ENCODE data around the gene PARPBP. TPM values are rescaled to one million over a fixed set of nuclear protein-coding genes. Genes with fewer than 3 reads are reported as not detected.
"Not testable (repeated sequence)": the region's sequence is repeated elsewhere in the genome, so short reads cannot be mapped to it uniquely, and the experiment has no call there.

The PARPBP gene
- 10 to 100 TPM; 12.7 to 15.4 (median 14.1) TPM for polyA plus RNA-seq (ENCODE audit: insufficient read length in 3 of 3)

DNA sequence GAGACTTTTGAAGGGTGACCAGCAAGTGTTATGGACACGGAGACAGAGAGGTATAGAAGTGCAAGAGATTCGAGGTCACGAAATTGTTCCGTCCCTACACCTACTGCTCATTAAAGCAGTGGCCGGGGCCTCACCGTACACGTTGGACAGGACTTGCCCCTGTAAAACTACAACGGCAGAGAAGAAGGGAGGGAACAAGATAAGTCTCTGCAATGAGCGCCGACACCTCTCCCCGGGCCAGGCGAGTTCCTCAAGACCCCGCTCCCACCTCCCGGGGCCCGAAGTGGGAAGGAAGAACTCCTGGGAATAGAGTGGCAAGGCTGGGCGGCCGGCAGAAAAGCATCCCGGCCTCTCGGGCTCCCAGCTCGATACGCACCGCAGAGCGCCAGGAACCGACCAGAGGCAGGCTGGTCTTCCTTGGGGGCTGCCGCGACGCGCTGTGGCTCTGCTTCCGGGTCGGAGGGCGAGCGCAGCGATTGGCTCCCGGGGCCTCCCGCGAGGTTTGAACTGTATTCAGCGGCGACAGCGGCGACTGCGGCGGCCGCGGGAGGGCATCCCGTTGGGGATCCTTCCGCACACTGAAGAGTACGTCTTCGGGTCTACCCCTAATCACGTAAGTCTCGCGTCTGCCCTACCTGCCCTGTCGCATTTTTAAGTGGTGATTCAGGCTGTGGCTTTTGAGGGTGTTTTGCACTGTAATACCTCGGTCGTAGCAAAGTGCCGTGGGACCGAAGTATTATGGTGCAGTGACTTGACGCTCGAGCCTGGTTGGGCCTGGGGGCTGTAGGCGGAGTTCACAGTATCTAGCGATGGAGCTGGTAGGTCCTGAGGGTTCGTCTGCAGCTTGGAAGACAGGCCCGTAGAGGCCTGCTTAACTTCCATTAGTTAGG, at the start of gene PARPBP, which contains the start of gene NUP37:
Gene PARPBP (plus strand): TSS at position 510 of the 890 bp plus-strand sequence. CDS start 3,706 bp downstream, outside the sequence.
Gene NUP37 (minus strand): TSS at position 441 of the 890 bp plus-strand sequence. CDS start 1,596 bp downstream, outside the sequence.
- peak; percentile 64 to 87 (median 80) for DNase-seq (ENCODE audit: low read depth in 3 of 3, low spot score in 2 of 3)

GRCh38 chr12:102072092-102072491, 47.9 kb upstream of the PARPBP start:
- DNase-seq (ENCODE audit: low read depth in 3 of 3, low spot score in 2 of 3): not testable (repeated sequence)

GRCh38 chr12:102080842-102081241, 39.1 kb upstream of the PARPBP start:
- no peak for DNase-seq (ENCODE audit: low read depth in 3 of 3, low spot score in 2 of 3)

DNA sequence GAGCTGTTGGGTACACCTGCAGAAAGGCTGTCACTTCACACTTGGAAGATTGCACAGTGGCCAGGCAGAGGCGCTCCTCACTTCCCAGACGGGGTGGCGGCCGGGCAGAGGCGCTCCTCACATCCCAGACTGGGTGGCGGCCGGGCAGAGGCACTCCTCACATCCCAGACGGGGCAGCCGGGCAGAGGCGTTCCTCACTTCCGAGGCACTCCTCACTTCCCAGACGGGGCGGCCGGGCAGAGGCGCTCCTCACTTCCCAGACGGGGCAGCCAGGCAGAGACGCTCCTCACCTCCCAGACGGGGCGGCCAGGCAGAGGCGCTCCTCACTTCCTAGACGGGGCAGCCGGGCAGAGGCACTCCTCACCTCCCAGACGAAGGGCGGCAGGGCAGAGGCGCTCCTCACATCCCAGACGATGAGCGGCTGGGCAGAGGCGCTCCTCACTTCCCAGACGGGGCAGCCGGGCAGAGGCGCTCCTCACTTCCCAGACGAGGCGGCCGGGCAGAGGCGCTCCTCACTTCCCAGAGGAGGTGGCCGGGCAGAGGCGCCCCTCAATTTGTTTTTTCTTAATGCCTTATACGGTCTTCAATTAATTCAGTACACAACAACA, 30.7 kb upstream of the PARPBP start:
- DNase-seq (ENCODE audit: low read depth in 3 of 3, low spot score in 2 of 3): not testable (repeated sequence)

DNA sequence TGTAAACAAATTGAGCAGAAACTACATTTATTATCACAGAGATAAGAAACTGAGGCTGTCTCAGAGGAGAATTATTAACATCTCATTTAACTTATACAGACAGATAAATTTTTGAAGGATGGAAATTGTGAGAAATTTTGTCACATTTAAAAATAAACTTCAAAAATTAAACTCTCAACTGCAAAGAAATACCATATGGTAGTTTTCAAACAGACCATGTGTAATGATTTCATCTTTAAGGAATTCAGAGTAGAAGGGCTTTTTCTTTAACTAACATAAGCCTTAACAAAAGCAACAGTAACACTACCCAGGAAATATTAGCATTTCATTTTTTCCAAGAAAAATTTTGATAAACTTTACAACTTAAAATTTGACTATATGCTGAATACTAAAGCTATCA, 26.7 kb upstream of the PARPBP start:
- DNase-seq (ENCODE audit: low read depth in 3 of 3, low spot score in 2 of 3): no peak

DNA sequence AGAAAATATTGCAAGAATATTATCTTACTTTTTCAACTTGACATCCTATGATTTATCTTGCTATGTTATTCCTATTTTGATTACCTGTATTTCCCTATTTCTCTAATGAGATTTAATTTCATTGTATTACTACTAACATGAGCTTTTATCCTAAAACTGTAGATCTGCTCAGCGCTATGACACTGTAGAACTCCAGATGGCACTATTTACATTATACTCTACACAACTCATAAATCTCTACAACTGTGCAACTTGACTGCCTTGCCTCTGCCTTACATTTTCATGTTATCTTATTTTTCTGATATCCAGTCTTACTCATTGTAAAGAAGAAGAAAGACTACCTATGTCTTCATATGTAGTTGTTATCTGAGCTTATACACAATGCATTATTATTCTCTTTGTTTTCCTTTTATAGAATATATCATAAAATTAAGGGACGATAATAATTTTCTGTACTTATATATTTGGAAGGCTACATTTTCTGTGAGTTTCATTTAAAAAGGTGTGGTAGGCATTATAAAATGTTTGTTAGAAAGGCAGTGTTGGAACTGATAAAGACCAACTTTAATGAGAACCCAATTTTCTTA, 24.2 kb upstream of the PARPBP start:
- DNase-seq (ENCODE audit: low read depth in 3 of 3, low spot score in 2 of 3): no peak

- no peak for DNase-seq (ENCODE audit: low read depth in 3 of 3, low spot score in 2 of 3)
These were observed 23.1 kb upstream of the PARPBP start for GRCh38 chr12:102096855-102097254.

- DNase-seq (ENCODE audit: low read depth in 3 of 3, low spot score in 2 of 3): no peak
These were observed 13.1 kb upstream of the PARPBP start for GRCh38 chr12:102106905-102107304.

- no peak for DNase-seq (ENCODE audit: low read depth in 3 of 3, low spot score in 2 of 3)
These were observed 12.0 kb upstream of the PARPBP start for GRCh38 chr12:102107970-102108369.

GRCh38 chr12:102110782-102111181, 9.2 kb upstream of the PARPBP start:
- DNase-seq (ENCODE audit: low read depth in 3 of 3, low spot score in 2 of 3): no peak

- no peak for DNase-seq (ENCODE audit: low read depth in 3 of 3, low spot score in 2 of 3)
These were observed 5.8 kb upstream of the PARPBP start for GRCh38 chr12:102114212-102114611.

GRCh38 chr12:102116392-102116791, 3.6 kb upstream of the PARPBP start:
- DNase-seq (ENCODE audit: low read depth in 3 of 3, low spot score in 2 of 3): no peak

- DNase-seq (ENCODE audit: low read depth in 3 of 3, low spot score in 2 of 3): no peak
These were observed 1.1 kb upstream of the PARPBP start for GRCh38 chr12:102118874-102119273.

DNA sequence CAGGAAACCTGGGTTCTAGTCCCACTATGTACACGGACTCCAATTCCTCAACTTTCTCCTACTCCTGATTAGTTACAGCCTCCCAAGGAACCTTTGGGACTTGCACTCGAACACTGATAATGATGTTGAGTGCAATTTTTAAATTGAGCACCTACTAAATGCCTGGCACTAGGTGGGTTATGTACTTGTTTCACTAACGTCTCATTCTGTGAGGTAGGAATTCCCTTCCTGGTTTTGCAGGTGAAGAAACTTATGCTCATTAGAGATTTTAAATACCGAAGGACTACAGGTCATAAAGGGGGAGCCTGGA, 536 bp downstream of the PARPBP start:
- no peak for DNase-seq (ENCODE audit: low read depth in 3 of 3, low spot score in 2 of 3)

GRCh38 chr12:102120886-102121285, 903 bp downstream of the PARPBP start:
- DNase-seq (ENCODE audit: low read depth in 3 of 3, low spot score in 2 of 3): no peak

- DNase-seq (ENCODE audit: low read depth in 3 of 3, low spot score in 2 of 3): not testable (repeated sequence)
These were observed 1.3 kb downstream of the PARPBP start for GRCh38 chr12:102121328-102121727.

- DNase-seq (ENCODE audit: low read depth in 3 of 3, low spot score in 2 of 3): not testable (repeated sequence)
These were observed 10.7 kb downstream of the PARPBP start for GRCh38 chr12:102130720-102131119.

DNA sequence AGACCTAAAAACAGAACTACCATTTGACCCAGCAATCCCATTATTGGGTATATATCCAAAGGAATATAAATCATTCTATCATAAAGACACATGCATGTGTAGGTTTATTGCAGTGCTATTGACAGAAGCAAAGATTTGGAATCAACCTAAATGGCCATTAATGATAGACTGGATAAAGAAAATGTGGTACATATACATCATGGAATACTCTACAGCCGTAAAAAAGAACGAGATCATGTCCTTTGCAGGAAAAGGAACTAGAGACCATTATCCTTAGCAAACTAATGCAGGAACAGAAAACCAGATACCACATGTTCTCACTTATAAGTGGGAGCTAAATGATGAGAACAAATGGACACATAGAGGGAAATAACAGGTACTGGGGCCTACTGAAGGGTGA, 11.5 kb downstream of the PARPBP start:
- DNase-seq (ENCODE audit: low read depth in 3 of 3, low spot score in 2 of 3): not testable (repeated sequence)

- DNase-seq (ENCODE audit: low read depth in 3 of 3, low spot score in 2 of 3): not testable (repeated sequence)
These were observed 17.6 kb downstream of the PARPBP start for GRCh38 chr12:102137619-102138018.

DNA sequence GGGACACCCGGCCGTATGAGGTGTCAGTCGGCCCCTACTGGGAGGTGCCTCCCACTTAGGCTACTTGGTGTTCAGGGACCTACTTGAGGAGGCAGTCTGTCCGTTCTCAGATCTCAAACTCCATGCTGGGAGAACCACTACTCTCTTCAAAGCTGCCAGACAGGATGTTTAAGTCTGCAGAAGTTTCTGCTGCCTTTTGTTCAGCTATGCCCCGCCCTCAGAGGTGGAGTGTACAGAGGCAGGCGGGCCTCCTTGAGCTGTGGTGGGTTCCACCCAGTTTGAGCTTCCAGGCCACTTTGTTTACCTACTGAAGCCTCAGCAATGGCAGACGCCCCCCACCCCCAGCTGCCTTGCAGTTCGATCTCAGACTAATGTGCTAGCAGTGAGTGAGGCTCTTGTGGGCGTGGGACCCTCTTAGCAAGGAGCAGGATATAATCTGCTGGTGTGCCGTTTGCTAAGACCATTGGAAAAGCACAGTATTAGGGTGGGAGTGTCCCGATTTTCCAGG, 22.9 kb downstream of the PARPBP start:
- DNase-seq (ENCODE audit: low read depth in 3 of 3, low spot score in 2 of 3): not testable (repeated sequence)

- no peak for DNase-seq (ENCODE audit: low read depth in 3 of 3, low spot score in 2 of 3)
These were observed 24.2 kb downstream of the PARPBP start for GRCh38 chr12:102144221-102144620.
